GM23338 (cell line): Measurements from ENCODE around the gene YTHDF1.

ENCODE experiments used
- CREB1 ChIP-seq: fragments of 250-450 bp; sonication (Bioruptor Pico); IDR thresholded peaks from 2 replicates; pipeline ENCODE4 v1.5.0; 2020; ENCODE audit warnings: low read depth, mild to moderate bottlenecking, moderate library complexity
- EZH2 ChIP-seq: fragments of 200-600 bp; sonication (generic); IDR thresholded peaks from one replicate; pipeline ENCODE4 v1.8.0; 2017; ENCODE audit warnings: antibody characterized with exemption, mild to moderate bottlenecking, low read depth; ENCODE audit not compliant: unreplicated experiment
- JUNB ChIP-seq: IDR thresholded peaks from one replicate; pipeline ENCODE4 v1.6.1; 2016; ENCODE audit warnings: antibody characterized with exemption; ENCODE audit not compliant: unreplicated experiment
- STAT1 ChIP-seq: IDR thresholded peaks from one replicate; pipeline ENCODE4 v1.6.1; 2016; ENCODE audit warnings: antibody characterized with exemption; ENCODE audit not compliant: unreplicated experiment
- TF ChIP-seq, protein P1 (sequence below), 2 experiments: fragments of 200-600 bp in 1 of 2; sonication (generic) in 1 of 2; conservative IDR thresholded peaks; 2 replicates each; pipeline versions ENCODE4 v1.5.1 to v1.6.1; 2016 to 2017; ENCODE audit warnings: antibody characterized with exemption in 2 of 2, low read depth in 2 of 2, mild to moderate bottlenecking in 2 of 2, moderate library complexity in 1 of 2
- TF ChIP-seq, protein P2 (sequence below): IDR thresholded peaks from one replicate; pipeline ENCODE4 v1.6.1; 2018; ENCODE audit warnings: antibody characterized with exemption; ENCODE audit not compliant: unreplicated experiment
- TF ChIP-seq, protein P3 (sequence below): fragments of 250-450 bp; sonication (Bioruptor Pico); IDR thresholded peaks from 2 replicates; pipeline ENCODE4 v1.5.0; 2020; ENCODE audit warnings: mild to moderate bottlenecking, moderate library complexity

- no peak for TF ChIP-seq JUNB
- TF ChIP-seq CREB1 (CRISPR knock-in tag) = no peak
- TF ChIP-seq, protein P1, sequence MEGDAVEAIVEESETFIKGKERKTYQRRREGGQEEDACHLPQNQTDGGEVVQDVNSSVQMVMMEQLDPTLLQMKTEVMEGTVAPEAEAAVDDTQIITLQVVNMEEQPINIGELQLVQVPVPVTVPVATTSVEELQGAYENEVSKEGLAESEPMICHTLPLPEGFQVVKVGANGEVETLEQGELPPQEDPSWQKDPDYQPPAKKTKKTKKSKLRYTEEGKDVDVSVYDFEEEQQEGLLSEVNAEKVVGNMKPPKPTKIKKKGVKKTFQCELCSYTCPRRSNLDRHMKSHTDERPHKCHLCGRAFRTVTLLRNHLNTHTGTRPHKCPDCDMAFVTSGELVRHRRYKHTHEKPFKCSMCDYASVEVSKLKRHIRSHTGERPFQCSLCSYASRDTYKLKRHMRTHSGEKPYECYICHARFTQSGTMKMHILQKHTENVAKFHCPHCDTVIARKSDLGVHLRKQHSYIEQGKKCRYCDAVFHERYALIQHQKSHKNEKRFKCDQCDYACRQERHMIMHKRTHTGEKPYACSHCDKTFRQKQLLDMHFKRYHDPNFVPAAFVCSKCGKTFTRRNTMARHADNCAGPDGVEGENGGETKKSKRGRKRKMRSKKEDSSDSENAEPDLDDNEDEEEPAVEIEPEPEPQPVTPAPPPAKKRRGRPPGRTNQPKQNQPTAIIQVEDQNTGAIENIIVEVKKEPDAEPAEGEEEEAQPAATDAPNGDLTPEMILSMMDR (conservative IDR thresholded peaks at IDR 0.05; ENCODE audit: low read depth in 2 of 2) = no peak
- TF ChIP-seq, protein P2, sequence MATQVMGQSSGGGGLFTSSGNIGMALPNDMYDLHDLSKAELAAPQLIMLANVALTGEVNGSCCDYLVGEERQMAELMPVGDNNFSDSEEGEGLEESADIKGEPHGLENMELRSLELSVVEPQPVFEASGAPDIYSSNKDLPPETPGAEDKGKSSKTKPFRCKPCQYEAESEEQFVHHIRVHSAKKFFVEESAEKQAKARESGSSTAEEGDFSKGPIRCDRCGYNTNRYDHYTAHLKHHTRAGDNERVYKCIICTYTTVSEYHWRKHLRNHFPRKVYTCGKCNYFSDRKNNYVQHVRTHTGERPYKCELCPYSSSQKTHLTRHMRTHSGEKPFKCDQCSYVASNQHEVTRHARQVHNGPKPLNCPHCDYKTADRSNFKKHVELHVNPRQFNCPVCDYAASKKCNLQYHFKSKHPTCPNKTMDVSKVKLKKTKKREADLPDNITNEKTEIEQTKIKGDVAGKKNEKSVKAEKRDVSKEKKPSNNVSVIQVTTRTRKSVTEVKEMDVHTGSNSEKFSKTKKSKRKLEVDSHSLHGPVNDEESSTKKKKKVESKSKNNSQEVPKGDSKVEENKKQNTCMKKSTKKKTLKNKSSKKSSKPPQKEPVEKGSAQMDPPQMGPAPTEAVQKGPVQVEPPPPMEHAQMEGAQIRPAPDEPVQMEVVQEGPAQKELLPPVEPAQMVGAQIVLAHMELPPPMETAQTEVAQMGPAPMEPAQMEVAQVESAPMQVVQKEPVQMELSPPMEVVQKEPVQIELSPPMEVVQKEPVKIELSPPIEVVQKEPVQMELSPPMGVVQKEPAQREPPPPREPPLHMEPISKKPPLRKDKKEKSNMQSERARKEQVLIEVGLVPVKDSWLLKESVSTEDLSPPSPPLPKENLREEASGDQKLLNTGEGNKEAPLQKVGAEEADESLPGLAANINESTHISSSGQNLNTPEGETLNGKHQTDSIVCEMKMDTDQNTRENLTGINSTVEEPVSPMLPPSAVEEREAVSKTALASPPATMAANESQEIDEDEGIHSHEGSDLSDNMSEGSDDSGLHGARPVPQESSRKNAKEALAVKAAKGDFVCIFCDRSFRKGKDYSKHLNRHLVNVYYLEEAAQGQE = no peak
- TF ChIP-seq, protein P3, sequence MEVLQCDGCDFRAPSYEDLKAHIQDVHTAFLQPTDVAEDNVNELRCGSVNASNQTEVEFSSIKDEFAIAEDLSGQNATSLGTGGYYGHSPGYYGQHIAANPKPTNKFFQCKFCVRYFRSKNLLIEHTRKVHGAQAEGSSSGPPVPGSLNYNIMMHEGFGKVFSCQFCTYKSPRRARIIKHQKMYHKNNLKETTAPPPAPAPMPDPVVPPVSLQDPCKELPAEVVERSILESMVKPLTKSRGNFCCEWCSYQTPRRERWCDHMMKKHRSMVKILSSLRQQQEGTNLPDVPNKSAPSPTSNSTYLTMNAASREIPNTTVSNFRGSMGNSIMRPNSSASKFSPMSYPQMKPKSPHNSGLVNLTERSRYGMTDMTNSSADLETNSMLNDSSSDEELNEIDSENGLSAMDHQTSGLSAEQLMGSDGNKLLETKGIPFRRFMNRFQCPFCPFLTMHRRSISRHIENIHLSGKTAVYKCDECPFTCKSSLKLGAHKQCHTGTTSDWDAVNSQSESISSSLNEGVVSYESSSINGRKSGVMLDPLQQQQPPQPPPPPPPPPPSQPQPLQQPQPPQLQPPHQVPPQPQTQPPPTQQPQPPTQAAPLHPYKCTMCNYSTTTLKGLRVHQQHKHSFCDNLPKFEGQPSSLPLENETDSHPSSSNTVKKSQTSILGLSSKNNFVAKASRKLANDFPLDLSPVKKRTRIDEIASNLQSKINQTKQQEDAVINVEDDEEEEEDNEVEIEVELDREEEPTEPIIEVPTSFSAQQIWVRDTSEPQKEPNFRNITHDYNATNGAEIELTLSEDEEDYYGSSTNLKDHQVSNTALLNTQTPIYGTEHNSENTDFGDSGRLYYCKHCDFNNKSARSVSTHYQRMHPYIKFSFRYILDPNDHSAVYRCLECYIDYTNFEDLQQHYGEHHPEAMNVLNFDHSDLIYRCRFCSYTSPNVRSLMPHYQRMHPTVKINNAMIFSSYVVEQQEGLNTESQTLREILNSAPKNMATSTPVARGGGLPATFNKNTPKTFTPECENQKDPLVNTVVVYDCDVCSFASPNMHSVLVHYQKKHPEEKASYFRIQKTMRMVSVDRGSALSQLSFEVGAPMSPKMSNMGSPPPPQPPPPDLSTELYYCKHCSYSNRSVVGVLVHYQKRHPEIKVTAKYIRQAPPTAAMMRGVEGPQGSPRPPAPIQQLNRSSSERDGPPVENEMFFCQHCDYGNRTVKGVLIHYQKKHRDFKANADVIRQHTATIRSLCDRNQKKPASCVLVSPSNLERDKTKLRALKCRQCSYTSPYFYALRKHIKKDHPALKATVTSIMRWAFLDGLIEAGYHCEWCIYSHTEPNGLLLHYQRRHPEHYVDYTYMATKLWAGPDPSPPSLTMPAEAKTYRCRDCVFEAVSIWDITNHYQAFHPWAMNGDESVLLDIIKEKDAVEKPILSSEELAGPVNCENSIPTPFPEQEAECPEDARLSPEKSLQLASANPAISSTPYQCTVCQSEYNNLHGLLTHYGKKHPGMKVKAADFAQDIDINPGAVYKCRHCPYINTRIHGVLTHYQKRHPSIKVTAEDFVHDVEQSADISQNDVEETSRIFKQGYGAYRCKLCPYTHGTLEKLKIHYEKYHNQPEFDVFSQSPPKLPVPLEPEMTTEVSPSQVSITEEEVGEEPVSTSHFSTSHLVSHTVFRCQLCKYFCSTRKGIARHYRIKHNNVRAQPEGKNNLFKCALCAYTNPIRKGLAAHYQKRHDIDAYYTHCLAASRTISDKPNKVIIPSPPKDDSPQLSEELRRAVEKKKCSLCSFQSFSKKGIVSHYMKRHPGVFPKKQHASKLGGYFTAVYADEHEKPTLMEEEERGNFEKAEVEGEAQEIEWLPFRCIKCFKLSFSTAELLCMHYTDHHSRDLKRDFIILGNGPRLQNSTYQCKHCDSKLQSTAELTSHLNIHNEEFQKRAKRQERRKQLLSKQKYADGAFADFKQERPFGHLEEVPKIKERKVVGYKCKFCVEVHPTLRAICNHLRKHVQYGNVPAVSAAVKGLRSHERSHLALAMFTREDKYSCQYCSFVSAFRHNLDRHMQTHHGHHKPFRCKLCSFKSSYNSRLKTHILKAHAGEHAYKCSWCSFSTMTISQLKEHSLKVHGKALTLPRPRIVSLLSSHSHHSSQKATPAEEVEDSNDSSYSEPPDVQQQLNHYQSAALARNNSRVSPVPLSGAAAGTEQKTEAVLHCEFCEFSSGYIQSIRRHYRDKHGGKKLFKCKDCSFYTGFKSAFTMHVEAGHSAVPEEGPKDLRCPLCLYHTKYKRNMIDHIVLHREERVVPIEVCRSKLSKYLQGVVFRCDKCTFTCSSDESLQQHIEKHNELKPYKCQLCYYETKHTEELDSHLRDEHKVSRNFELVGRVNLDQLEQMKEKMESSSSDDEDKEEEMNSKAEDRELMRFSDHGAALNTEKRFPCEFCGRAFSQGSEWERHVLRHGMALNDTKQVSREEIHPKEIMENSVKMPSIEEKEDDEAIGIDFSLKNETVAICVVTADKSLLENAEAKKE = no peak
- TF ChIP-seq STAT1 = no peak
- TF ChIP-seq EZH2 = no peak
Observed at GRCh38 chr20:63256954-63257353, 41.0 kb upstream of the YTHDF1 start.
